Fibroblast of skin of back (primary cell): ENCODE measurements around the gene CCDC201.
"Not testable (repeated sequence)": the region's sequence is repeated elsewhere in the genome, so short reads cannot be mapped to it uniquely, and the experiment has no call there.

Source experiments
- DNase-seq: peaks from one replicate; pipeline ENCODE4 v3.0.0-alpha.2; 2013

The CCDC201 gene

DNA sequence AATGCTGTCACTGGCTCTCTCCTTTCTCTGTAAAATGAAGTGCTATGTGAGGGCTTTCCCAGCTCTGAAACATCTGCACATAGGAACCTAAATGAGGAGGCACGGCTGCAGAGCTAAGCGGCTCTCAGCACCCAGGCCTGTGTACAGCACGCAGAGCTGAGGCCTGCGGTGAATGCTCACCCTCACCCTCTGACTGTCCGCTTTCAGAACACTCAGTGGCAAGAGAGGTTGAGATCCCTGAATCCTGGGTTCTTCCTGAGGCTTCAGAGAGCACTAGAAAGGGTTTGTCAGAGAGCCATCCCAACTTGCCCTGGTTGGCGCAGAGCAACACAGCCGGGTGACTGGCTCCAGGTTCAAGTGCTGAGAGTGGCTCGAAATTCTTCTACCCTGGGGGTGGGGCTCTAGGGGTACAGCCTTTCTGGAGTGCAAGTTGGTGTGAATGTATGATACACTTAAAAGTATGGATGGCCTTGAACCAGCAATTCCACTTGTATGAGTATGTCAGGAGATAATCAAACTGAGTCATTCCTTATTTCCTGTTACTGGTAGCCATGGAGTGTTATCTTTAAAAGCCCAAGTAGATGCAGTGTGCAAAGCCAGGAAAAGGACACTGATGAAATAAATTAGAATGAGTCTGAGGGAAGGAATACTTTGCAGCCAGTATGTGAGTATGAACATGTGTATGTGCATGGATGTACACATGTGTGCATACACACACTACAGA is 1.7 kb upstream of the CCDC201 start:
- DNase-seq = peak; percentile 93

GRCh38 chr7:45873355-45873754 is 473 bp upstream of the CCDC201 start:
- DNase-seq = no peak

GRCh38 chr7:45872116-45873034 is 507 bp downstream of the CCDC201 start:
- DNase-seq = peak; percentile 24

DNA sequence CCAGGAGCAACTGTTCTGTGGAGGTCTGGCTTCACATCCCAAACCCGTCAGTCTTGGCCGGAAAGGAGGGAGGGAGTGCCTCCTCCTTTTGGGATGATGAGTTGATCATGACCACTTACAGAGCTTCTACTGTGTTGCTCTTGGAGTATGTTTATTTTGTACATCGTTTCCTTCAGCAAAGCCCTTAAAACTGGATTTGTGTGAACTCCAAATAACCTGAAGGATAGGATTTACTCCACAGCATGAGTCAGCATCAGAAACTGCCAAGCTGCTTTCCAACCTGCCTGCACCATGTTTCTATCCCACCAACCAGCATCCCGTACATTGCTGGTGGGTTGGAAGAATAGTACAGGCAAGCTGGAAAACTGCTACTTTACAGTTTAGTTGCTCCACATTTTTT is 3.5 kb downstream of the CCDC201 start:
- peak; percentile 36 for DNase-seq

DNA sequence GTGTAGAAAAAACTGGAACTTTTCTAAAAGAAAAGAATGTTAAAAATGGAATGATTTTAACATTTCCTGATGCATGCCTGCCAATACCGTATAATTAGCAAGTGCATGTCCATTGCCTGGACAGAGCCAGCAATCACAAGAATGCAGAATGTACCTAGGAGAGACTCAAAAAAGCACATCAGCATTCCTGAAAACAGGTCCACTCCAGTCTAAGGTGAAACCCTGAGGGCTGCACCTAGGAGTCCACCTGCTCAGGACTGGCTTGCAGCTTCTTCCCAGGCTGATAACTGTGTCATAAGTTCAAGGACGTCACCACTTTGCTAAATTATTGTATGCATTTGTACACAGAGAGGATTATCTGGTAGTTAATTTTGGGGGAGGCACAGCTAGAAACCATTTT is 5.4 kb downstream of the CCDC201 start:
- DNase-seq = no peak

DNA sequence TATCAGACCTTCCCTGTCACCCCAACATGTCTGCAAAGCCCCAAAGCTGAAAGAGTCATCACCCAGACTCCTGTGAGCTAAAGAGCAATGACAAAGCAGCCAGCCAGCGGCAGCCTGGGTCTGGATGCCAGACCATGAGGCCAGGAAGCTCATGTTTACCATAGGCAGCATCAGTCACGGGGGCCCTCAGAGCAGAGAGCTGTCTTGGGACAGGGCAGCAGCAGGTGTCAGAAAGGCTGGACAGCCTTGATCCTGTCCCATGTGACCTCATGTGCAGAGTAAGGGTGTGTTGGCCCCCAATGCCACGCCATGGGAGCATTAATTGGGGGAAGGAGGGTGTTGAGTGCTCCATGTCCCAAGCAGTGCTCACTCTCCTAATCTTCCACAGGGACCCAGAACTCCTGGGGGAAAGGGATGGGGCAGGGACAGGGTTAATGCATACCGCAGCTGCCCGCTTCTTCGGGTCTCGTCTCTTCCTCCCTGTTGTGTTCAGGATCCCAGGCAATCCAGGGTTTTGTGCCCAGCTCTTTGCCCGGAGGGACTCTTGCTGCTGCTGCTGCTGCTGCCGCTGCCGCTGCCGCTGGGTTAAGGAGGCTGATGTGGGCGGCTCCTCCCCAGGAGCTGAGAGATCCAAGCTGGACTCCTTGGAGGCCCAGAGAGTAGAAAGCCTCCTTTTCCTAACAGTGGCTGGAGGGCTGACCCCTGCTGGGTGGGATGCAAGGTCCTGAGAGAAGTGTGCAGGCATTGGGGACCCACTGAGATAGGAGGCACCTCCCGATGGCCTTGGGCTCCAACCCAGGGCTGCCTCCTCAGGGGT is 7.1 kb downstream of the CCDC201 start:
- peak; percentile 23 for DNase-seq

GRCh38 chr7:45863715-45864114 is 9.2 kb downstream of the CCDC201 start:
- DNase-seq = no peak

- DNase-seq = not testable (repeated sequence)
Measured at GRCh38 chr7:45856888-45857287, 16.0 kb downstream of the CCDC201 start.

DNA sequence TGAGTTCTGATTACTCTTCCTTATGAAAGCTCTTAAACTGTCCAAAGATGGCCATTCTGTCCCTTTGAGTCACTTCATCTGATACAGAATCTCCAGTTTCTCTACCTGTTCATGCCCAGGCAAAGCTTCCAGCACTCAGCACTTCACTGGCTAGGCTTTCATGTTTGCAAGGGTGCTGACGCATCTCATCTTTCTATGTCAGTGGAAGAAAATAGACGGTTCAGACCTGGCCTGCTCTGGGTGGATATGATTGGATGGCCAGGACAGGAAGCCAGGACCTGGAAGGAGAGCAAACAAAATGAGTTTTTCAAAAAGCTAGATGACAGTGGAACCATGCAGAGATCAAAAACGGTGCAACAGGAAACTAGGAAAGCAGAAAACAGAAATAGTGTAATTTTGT is 17.2 kb downstream of the CCDC201 start:
- not testable (repeated sequence) for DNase-seq

- DNase-seq = not testable (repeated sequence)
Measured at GRCh38 chr7:45853491-45853890, 19.4 kb downstream of the CCDC201 start.

GRCh38 chr7:45852984-45853383 is 19.9 kb downstream of the CCDC201 start:
- not testable (repeated sequence) for DNase-seq

DNA sequence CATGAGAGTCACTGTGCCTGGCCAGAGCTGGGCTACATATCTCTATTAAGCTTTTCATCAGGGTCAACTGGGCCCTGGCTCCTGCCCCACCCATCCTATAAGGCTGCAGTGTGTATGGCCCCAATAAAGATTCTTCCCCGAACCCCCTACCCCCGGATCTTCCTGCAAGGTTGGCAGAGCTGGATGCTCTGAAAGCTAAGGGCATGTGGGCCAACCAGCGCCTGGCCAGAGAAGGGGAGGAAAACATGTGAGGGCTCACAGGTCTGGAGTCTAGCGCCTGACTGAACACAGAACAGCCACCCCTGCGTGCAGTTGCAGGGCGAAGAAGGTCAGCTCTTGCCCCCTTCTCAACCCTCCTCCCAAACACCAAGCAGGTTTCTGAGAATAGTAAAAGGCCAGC is 24.1 kb downstream of the CCDC201 start:
- not testable (repeated sequence) for DNase-seq

DNA sequence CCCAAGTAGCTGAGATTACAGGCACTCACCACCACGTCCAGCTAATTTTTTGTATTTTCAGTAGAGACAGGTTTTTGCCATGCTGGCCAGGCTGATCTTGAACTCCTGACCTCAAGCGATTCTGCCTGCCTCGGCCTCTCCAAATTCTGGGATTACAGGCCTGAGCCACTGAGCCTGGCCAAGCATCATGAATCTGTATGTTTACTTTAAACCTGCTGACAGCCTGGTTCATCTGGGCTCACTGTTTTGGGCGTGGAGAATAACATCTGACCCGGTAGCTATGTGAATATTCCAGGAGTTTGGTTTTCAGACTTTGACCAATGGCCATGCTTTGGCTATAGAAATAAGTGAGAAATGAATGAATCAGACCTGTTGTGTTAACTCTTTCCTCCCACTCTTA is 26.3 kb downstream of the CCDC201 start:
- DNase-seq = not testable (repeated sequence)

GRCh38 chr7:45841926-45842717 is 30.8 kb downstream of the CCDC201 start:
- DNase-seq = not testable (repeated sequence)

- DNase-seq = not testable (repeated sequence)
Measured at GRCh38 chr7:45838852-45839251, 34.0 kb downstream of the CCDC201 start.

- not testable (repeated sequence) for DNase-seq
Measured at GRCh38 chr7:45832433-45833177, 40.3 kb downstream of the CCDC201 start.

DNA sequence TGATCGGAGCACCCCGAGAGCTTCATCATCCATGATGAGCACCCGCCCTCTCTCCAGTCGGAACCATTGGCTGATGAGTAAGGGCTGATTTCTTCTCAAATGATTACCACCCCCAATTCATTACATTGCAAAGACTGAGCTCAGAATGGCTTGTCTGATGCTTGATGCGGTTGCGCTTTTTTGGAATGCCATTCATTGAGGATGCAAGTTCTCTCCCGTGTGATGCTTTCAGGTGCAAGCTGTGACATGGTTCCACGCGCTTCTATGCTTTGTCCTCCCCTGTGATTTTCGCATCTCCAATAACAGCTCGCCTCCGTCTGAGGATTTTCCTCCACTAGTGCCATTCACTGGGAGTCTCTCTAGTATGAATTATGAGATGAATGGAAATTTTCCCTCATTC is 43.0 kb downstream of the CCDC201 start:
- not testable (repeated sequence) for DNase-seq

GRCh38 chr7:45827731-45828130 is 45.2 kb downstream of the CCDC201 start:
- DNase-seq = not testable (repeated sequence)

DNA sequence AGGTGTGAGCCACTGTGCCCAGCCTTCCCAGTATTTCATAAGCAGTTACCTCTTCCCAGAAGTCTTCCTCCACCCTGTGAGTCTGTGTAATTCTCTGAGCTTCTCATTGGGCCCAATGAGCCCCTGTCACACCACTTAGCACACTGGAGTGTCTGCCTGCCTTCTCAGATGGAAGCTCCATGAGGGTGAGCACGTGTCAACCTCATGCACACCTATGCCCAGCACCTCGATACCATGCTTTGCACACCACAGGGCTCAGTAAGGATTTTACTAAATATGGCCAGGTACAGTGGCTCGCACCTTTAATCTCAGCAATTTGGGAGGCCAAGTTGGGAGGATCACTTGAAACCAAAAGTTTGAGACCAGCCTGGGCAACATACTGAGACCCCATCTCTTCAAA is 46.3 kb downstream of the CCDC201 start:
- DNase-seq = not testable (repeated sequence)

- not testable (repeated sequence) for DNase-seq
Measured at GRCh38 chr7:45818763-45819162, 54.1 kb downstream of the CCDC201 start.

DNA sequence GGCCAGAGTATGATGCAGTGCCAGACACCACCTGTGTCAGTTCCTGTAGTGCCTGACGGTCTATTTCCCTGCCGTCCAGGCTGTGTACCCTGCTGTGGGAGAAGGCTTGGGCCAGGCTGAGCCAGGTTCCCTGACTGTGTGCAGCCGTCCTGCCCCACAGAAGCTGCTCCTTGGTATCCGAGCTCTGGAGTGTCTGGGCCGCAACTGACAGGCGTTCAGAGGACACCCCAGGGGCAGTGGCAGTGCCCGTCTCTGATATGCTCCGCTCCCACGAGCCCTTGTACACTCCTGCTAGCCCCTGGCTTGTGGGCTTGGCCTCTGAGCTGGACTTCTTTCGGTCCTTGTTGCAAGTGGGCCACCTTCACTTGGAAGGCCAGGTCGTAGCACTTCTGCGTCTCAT is 55.0 kb downstream of the CCDC201 start:
- not testable (repeated sequence) for DNase-seq
